ENCODE results near the gene CELF2.

The CELF2 gene

GRCh38 chr10:11023009-11023953 lies 5.6 kb downstream of the CELF2 start:
- DNase-seq, result no peak

- no peak for DNase-seq
Measured at GRCh38 chr10:11024596-11024995, 6.9 kb downstream of the CELF2 start.

GRCh38 chr10:11025978-11026377 lies 8.3 kb downstream of the CELF2 start:
- DNase-seq, result no peak

GRCh38 chr10:11026773-11027172 lies 9.1 kb downstream of the CELF2 start:
- DNase-seq, result no peak

GRCh38 chr10:11034762-11035161 lies 17.1 kb downstream of the CELF2 start:
- DNase-seq, result no peak

- DNase-seq, result no peak
Measured at GRCh38 chr10:11035301-11035991, 17.8 kb downstream of the CELF2 start.

- no peak for DNase-seq
Measured at GRCh38 chr10:11036424-11037011, 18.8 kb downstream of the CELF2 start.

GRCh38 chr10:11037991-11038390 lies 20.3 kb downstream of the CELF2 start:
- no peak for DNase-seq

- DNase-seq, result no peak
Measured at GRCh38 chr10:11042357-11042756, 24.7 kb downstream of the CELF2 start.

- DNase-seq, result no peak
Measured at GRCh38 chr10:11043039-11043438, 25.4 kb downstream of the CELF2 start.

GRCh38 chr10:11043446-11044127 lies 25.9 kb downstream of the CELF2 start:
- DNase-seq, result no peak

GRCh38 chr10:11045487-11045886 lies 27.8 kb downstream of the CELF2 start:
- DNase-seq, result no peak

GRCh38 chr10:11045995-11046775 lies 28.5 kb downstream of the CELF2 start:
- DNase-seq, result no peak

- no peak for DNase-seq
Measured at GRCh38 chr10:11046776-11047160, 29.1 kb downstream of the CELF2 start.

- DNase-seq, result no peak
Measured at GRCh38 chr10:11048707-11049278, 31.1 kb downstream of the CELF2 start.

GRCh38 chr10:11049806-11050205 lies 32.1 kb downstream of the CELF2 start:
- DNase-seq, result no peak

GRCh38 chr10:11050301-11051287 lies 32.9 kb downstream of the CELF2 start:
- DNase-seq, result no peak

GRCh38 chr10:11057018-11057417 lies 39.3 kb downstream of the CELF2 start:
- no peak for DNase-seq

- DNase-seq, result no peak
Measured at GRCh38 chr10:11057448-11057847, 39.8 kb downstream of the CELF2 start.

- DNase-seq, result no peak
Measured at GRCh38 chr10:11057994-11058393, 40.3 kb downstream of the CELF2 start.

GRCh38 chr10:11058965-11059364 lies 41.3 kb downstream of the CELF2 start:
- no peak for DNase-seq

Measured in NCI-H1694 (cell line).